Measurements from ENCODE around the gene RBM28.

DNA sequence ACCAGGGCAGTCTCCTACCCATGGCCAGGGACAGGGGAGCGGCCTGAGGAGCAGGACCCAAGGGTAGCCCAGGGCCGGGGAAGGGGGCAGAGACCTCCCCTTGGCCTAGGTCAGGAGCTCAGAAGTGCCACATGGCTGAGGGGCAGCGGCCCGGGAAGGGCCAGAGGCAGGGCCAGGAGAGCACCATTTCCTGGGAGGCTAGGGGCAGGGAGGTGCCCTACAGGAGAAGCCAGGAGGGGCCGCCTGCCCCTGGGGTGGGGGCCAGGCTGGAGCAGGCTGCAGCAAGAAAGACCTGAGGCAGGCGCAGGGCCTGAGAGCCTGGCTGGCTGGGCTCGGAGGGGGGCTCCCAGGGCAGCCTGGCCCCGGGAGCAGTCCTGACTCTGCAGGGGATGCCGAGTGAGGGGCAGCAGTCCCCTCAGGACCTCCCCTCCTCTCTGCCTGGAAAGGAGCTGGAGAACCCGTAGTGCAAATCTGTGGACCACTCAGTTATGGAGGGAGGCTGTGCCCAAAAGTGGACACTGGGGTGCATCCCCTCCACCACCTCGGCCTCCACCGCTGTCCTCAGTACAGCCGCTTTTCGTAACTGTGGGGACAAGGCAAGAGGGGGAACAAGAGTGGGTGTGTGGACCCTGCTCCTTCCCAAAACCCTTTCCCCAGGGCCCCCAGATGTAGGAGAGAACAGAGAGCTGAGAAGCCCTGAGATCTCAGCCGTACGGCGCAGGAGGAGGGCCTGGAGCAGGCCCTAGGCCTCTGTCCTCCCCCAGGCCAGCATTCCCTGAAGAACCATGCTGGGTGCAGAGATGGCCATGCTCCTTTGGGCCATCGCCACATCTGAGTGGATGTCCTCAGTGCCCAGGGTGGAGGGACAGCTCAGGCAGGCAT, 49.0 kb upstream of the RBM28 start:
- TF ChIP-seq, protein P1, sequence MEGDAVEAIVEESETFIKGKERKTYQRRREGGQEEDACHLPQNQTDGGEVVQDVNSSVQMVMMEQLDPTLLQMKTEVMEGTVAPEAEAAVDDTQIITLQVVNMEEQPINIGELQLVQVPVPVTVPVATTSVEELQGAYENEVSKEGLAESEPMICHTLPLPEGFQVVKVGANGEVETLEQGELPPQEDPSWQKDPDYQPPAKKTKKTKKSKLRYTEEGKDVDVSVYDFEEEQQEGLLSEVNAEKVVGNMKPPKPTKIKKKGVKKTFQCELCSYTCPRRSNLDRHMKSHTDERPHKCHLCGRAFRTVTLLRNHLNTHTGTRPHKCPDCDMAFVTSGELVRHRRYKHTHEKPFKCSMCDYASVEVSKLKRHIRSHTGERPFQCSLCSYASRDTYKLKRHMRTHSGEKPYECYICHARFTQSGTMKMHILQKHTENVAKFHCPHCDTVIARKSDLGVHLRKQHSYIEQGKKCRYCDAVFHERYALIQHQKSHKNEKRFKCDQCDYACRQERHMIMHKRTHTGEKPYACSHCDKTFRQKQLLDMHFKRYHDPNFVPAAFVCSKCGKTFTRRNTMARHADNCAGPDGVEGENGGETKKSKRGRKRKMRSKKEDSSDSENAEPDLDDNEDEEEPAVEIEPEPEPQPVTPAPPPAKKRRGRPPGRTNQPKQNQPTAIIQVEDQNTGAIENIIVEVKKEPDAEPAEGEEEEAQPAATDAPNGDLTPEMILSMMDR (IDR thresholded peaks at IDR 0.05) = no peak
- TF ChIP-seq POLR2A (IDR thresholded peaks at IDR 0.05) = no peak
